NCI-H1105 treated with DMSO at 0.1 percent for 48 hours (cell line): Measurements from ENCODE around the gene HBS1L.

Experiments
- DNase-seq: peaks from one replicate; lab custom pipeline; 2025; lab: John Stamatoyannopoulos, UW

Gene HBS1L

GRCh38 chr6:134999107-134999506, 55.5 kb downstream of the HBS1L start:
- no peak for DNase-seq

DNA sequence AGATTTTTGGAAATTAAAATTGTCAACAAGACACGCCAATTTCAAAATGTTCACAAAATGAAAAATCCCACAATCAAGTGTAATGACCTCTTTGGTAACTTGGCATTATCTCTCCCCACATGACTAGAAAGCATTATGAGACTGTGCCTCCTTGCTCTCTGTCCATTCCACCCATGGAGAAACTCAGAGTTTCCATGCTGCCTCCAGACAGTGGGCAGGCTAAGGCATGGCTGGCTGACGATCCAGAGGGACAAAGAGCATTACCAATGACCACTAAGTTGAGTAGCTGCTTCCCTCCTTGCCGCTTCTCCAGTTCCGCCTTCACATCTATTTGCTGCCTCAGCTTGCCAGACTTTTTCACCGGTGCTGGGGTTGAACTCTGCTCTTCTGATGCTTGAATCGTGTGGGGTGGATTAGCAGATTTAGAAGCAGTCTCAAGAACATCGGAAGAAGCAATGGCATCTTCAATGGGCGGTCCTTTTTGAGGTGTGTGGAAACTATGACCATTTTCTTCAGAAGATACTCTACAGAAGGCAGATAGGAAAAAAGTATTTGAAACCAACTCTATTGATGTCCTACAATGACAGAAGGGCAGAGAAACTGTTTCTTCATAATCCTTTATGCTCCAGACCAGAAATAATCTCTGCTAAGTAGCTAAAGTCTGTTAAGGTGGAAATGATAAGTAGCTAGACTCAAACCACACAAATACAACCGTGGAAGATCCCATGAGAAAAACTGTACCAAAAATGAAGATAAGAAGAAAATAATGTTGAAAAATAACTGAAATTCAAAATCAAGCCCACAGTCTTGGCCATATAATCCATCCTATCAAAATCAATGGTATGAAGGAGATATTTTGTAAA, 57.3 kb downstream of the HBS1L start:
- no peak for DNase-seq

DNA sequence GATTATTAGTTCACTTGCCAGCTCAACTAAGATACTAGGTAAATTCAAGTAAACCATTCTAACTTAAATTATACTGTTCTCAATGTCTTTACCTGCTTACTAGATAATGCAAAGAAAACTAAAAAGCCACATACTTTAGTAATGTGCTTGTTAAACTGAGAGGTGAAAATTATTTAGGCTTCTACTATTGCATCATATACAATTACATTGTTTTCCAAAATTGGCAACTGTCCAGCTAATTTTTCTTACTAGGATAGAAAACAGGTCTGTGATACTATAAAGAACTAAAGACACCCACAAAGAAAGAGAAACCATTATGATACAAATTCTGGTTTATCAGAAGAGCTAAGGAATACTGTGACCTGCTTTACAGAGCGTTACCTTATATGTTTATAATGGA, 59.1 kb downstream of the HBS1L start:
- no peak for DNase-seq

- no peak for DNase-seq
Observed at GRCh38 chr6:134994431-134994830, 60.2 kb downstream of the HBS1L start.

DNA sequence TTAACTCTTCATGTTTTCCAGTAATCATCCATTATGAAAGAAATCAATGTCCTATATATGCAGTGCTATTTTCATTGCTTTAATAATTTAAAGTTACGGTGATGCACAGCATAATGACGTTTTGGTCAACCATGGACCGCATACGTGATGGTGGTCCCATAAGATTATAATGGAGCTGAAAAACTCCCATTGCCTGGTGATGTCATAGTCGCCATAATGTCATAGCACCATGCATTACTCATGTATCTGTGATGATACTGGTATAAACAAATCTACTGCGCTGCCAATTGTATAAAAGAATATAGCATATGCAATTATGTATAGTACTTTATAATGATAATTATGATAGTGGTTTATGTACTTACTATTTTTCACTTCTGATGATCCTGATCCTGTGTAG, 62.5 kb downstream of the HBS1L start:
- DNase-seq = no peak

- no peak for DNase-seq
Observed at GRCh38 chr6:134990262-134990661, 64.4 kb downstream of the HBS1L start.

DNA sequence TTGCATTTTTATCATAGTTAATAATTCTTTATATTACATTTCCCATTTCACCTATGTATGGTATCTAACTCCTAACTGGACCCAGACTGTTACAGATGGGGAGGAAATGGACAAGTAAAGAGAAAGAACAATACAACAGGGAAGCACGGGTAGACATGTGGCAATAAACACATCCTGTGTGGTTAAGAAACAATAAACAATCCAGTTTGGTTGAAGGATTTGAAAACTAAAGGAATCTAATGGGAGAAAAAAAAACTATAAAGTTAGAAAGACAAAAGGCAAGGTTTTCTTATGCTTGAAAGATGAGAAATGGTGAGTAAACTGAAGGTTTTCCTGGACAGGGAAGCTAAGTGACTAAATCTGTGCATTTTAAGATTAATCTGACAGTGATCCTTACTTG, 69.8 kb downstream of the HBS1L start:
- no peak for DNase-seq

DNA sequence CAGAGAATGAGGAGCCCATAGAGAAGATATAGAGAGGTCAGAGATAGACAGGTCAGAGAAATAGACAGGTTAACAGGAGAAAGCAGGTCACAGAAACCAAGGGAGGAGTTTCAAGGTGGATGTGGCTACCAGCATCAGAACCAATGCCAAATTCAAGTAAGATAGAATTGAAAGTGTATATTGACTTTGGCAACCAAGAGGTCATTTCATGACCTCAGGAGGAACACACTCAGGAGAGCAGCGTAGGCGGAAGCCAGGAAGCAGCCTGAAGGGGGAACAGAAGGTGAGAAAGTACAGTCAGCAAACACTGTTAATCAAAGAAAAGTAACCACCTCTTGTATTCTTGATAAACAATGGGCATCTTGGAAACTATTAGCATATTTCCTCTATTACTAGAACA, 70.8 kb downstream of the HBS1L start:
- DNase-seq = no peak

DNA sequence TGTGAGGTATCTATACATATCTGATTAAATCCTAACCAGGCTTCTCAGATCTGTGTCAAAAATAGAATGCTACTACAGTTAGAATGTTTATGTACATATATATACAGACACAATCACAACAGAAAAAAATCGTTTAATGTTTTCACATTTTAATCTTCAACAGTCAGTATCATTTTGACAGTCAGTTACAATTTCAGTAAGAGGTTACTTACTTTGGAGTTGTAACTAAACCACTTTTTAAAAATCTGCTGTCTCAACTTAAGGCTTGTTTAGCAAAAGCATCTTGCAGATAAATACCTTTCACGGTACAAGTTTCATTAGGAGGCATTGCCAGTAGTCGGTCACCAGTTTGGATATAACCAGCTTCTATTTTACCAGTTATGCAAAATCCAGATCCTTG, 72.5 kb downstream of the HBS1L start:
- no peak for DNase-seq

- no peak for DNase-seq
Observed at GRCh38 chr6:134980846-134981245, 73.8 kb downstream of the HBS1L start.

DNA sequence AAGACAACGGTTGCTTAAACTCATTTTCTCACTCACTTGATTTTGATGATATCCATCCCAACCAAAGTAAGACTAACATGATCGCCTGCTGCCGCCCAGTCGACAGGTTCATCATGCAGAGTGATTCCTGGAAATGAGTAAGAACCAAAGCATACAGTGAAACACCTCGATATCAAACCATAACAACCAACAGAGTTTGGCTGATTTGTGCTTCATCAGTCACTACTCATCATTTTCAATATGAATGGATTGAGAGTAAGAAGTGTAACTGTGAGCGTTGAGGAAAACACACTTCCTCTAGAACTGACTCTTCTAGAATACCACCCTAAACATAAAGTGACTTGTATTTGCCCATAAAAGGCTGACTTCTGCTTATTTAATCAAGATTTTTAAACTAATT, 75.5 kb downstream of the HBS1L start:
- no peak for DNase-seq

DNA sequence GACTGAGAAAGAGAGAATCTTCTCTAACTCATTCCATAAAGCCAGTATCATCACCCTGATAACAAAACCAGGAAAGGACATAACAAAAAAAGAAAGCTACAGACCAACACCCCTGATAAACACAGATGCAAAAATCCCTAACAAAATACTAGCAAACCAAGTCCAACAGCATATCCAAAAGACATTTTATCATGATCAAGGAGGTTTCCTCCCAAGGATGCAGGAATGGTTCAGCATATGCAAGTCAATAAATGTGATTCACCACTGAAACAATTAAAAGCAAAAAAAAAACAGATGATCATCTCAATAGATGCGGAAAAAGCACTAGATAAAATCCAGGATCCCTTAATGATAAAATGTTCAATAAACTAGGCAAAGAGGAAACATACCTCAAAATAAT, 80.3 kb downstream of the HBS1L start:
- no peak for DNase-seq

DNA sequence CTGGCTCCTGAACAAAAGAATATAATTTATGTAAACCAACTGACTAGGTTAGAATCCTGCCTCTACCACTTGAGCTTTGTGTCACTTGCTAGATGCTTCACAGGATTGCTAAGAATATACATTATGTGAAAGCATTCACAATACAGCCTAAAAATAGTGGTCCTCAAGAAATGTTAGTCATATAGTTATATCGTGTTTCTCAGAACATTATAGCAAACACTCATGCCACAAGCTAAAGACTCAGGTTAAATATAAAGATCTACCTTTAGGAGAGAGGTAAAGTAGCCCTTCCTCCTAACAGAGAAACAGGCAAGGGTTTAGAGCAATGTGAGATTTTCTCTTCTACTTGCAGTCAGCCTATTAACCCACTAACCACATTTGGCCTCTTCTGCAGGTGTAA, 86.9 kb downstream of the HBS1L start:
- DNase-seq = no peak

- no peak for DNase-seq
Observed at GRCh38 chr6:134964451-134965203, 90.0 kb downstream of the HBS1L start.

DNA sequence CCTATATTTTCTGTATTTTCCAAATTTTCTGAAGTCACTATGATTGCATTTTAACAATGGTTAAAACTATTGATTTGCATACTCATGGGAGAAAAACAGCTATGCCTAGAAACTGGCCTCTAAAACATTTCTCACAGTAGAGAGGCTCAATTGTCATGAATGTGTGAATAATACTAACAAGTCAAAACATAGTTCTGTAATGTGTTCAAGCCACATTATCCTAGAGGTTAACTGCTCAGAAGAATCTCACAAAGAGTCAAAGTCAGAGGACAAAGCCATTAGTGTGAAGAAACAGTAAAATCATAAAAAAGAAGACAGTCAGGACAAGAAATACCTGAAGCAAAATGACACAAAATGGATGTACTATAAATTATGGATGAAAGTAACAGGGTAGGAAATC, 92.2 kb downstream of the HBS1L start:
- no peak for DNase-seq

DNA sequence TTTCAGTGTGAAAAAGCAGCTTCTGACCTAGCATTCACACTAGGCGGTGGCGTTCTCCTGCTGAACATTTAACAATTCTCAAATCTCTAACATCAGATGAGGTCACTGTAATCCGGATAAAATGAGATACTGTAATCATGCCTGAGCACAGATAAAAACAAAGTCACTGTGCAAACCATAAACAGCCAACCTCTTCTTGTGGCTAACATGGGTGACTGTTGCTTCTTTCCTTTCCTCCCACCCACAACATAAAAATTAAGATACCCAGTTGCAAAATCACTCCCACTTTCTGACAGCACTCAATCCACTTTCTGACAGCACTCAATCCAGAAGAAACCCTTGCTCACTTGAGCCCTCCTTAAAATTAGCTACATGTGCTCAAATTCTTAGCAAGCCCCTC, 93.3 kb downstream of the HBS1L start:
- no peak for DNase-seq

- DNase-seq = no peak
Observed at GRCh38 chr6:134959603-134960002, 95.0 kb downstream of the HBS1L start.

- DNase-seq = no peak
Observed at GRCh38 chr6:134956676-134957075, 97.9 kb downstream of the HBS1L start.

DNA sequence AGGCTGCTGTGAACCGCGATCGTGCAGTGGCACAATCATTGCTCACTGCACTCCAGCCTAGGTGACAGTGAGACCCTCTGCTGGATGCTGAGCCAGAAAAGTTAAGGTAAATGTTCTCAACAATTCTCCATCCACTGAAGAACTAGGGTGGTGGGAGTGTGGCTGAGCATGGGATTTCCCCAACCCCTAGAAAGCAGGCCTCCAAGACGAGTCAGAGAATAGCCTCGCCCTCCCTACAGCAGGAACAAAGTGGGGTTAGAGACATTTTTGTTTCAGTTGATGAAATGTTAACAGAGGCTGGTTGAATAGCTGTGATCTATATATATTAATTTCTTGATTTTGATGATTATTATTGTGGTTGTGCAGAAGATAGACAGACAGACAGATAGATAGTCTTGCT, 98.6 kb downstream of the HBS1L start:
- DNase-seq = no peak

GRCh38 chr6:134954272-134955000, 100.2 kb downstream of the HBS1L start:
- DNase-seq = no peak

GRCh38 chr6:134951494-134952263, 102.9 kb downstream of the HBS1L start:
- DNase-seq = no peak

DNA sequence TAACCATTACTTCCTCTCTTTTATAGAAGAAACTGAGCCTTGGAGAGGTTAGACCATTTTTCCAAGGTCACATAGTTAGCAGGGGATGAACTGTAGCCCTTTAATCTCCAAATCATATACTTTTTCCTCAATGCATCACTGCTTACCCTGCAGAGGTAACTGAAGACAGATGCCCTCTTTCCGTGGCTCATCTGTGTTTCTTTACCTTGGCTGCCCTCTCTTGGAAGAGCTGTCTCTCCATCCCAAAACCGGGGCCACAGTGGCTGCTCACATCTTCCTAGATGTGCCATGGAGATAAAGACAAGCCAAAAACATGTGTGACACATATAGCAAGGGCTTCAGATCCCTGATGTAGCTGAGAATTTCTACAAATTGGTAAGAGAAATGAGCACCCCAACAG, 104.1 kb downstream of the HBS1L start:
- DNase-seq = no peak
